Tibial nerve (tissue), 3 donors: Measurements from ENCODE around the gene TBC1D22A.

Source experiments
- POLR2A ChIP-seq, 2 donors: fragments of 450-650 bp; IDR thresholded peaks; one replicate each; pipeline ENCODE4 v1.6.1; 2017; ENCODE audit warnings: antibody characterized with exemption in 2 of 2, mild to moderate bottlenecking in 2 of 2, moderate library complexity in 2 of 2
- TF ChIP-seq, protein P1 (sequence below), 5 experiments: fragments of 200-600 bp in 3 of 5; fragments of 450-650 bp in 2 of 5; sonication (generic) in 3 of 5; IDR thresholded peaks; one replicate each; pipeline ENCODE4 v1.5.1; 2016 to 2019; ENCODE audit warnings: antibody characterized with exemption in 5 of 5, mild to moderate bottlenecking in 3 of 5, moderate library complexity in 2 of 5

DNA sequence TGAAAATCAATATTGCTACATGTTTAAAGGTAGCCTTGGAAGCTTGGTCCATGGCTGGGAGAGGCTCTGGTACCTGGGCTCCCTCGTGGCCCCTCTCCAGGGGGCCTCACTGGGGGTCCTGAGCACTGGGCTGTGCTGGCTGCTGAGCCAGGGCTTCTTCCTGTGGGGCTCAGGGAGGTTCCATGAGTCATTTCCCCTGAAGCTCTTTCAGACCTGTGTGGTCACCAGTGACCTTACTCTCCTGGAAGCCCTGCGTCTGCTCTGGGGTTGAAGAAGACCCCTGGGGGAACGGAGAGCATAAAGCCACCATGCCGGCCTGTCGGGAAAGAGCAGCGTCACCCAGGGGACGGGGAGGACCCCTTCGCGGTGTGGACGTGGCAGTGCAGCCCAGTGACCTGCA lies 389.0 kb downstream of the TBC1D22A start:
- TF ChIP-seq, protein P1, sequence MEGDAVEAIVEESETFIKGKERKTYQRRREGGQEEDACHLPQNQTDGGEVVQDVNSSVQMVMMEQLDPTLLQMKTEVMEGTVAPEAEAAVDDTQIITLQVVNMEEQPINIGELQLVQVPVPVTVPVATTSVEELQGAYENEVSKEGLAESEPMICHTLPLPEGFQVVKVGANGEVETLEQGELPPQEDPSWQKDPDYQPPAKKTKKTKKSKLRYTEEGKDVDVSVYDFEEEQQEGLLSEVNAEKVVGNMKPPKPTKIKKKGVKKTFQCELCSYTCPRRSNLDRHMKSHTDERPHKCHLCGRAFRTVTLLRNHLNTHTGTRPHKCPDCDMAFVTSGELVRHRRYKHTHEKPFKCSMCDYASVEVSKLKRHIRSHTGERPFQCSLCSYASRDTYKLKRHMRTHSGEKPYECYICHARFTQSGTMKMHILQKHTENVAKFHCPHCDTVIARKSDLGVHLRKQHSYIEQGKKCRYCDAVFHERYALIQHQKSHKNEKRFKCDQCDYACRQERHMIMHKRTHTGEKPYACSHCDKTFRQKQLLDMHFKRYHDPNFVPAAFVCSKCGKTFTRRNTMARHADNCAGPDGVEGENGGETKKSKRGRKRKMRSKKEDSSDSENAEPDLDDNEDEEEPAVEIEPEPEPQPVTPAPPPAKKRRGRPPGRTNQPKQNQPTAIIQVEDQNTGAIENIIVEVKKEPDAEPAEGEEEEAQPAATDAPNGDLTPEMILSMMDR (IDR thresholded peaks at IDR 0.05), result no peak
- TF ChIP-seq POLR2A (IDR thresholded peaks at IDR 0.05), result no peak
